CMK (cell line): Measurements from ENCODE around the gene DBNL.

Source experiments
- DNase-seq: peaks from one replicate; pipeline ENCODE4 v3.0.0-alpha.2; 2010; ENCODE audit warnings: low read depth

The DBNL gene

DNA sequence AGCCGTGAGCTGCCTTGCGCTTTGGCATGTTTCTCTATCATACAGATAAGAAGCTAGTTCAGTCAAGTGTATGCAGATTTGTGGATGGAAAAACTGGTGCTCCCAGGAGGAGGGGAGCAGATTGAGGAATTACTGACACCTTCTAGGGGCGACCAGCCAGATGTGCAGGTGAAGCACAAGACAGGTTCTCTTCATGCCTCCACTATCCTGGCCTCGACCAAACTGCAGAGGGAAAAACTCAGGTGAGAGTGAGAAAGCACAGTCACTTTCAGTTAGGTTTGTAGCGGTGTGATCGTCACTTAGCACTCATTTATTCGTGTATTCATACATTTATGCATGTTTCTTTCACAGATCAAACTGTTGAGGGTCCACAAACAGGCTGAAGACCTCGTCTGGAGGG is 600 bp upstream of the DBNL start:
- DNase-seq: no peak

GRCh38 chr7:44045226-44046014 is 918 bp downstream of the DBNL start:
- no peak for DNase-seq

DNA sequence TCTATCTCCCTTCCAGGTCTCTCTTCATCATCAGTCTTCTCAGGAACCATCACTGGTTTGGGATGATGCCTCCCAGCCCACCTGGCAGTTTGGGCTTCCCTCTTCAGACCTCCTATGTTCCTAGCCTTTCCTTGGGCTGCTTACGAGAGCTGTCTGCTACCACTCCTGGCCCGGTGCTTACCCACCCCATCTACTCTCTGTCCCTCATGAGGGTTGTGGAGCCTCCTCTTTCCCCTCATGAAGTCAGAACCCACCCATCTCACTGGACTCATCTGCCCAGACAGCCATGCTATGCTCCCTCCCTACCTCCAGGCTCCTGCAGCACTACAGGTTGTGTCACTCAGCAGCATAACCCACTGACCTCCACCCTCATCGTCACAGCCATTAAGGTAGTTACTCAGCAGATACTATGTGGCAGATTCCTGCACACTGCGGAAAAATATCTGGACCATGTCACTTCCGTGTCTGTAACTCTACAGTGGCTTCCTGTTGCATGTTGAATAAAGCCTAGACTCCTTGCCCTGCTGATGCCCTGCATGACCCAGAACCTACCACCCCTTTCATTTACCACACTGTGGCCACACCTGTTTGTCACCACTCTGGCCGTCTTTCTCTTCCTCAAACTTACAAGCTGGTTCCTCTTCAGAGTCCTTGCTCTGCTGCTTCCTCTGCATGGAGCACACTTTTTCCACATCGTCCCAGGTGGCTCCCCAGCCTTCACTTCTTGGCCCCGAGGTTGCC is 2.0 kb downstream of the DBNL start:
- DNase-seq: no peak

GRCh38 chr7:44048031-44048795 is 3.7 kb downstream of the DBNL start:
- DNase-seq: no peak

DNA sequence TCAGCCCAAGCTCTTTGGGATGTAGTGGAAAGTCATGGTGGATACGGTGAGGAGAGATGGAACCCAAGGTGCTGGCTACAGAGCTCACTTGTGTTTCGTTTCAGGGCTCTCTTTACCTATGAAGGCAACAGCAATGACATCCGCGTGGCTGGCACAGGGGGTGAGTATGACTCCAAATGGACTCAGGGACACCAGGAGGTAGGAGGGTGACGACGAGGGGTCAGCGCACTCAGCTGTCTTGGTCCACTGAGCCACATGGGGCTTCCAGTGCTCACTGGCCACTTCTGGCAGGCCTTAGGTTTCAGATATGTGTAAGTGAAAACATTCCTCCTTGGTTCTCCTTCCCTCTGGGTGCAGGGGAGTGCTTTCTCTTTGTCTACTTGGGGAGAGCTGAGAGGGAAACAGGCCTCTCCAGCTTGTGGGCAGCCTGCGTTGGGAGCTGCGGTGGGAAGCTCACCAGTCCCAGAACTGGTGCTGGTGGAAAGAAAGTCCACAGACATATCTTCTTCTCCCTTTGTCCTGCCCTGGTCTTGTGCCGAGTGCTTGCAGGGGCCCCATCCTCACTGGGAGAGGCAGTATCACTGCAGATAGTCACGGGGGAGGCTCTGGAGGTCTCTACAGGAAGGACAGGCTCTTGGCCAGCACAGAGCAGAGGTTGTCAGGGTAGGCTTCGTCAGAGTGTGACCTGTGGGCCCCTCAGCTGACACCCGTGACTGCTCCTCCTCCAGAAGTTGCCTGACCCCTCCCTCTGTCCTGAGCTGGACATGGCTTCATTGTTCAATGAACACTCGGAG is 5.8 kb downstream of the DBNL start:
- no peak for DNase-seq

GRCh38 chr7:44050915-44051560 is 6.5 kb downstream of the DBNL start:
- no peak for DNase-seq

- no peak for DNase-seq
Observed at GRCh38 chr7:44051611-44052220, 7.2 kb downstream of the DBNL start.

DNA sequence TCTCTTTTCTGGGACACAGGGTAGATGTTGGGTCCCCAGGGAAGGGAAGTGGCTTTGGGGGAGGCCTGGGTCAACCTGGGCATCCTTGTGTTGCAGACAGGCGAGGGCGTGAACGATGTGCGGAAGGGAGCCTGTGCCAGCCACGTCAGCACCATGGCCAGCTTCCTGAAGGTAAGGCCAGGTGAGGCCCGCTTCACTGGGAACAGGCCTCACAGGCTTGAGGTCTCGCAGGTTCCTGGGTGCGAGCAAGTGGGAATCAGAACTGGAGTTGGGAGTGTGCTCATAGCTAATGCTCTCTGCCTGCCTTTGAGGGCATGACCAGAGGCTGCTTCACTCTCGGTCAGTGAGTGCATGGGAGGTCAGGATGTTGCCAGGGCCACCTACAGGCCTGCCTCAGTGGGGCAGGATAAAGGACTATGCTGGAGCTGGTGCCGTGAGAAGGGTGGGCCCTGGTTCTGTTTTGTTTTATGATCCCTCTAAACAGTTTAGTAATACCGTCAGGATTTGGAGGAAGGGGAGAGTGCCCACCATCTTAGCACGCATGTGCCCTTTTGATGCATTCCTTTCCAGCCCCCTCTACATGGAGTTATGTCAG is 8.4 kb downstream of the DBNL start:
- DNase-seq: no peak

DNA sequence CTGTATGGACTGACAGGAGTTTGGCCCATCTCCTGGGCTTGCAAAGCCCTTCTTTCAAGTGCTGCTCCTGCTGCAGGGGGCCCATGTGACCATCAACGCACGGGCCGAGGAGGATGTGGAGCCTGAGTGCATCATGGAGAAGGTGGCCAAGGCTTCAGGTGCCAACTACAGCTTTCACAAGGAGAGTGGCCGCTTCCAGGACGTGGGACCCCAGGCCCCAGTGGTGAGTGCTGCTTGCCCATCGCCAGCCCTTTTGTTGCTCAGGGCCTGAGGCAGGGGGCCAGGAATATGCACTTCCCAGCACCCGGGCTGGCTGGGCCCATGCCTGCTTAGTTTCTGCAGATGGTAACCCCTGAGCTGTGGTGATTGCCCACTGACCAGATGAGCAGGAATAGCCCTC is 12.2 kb downstream of the DBNL start:
- DNase-seq: no peak

DNA sequence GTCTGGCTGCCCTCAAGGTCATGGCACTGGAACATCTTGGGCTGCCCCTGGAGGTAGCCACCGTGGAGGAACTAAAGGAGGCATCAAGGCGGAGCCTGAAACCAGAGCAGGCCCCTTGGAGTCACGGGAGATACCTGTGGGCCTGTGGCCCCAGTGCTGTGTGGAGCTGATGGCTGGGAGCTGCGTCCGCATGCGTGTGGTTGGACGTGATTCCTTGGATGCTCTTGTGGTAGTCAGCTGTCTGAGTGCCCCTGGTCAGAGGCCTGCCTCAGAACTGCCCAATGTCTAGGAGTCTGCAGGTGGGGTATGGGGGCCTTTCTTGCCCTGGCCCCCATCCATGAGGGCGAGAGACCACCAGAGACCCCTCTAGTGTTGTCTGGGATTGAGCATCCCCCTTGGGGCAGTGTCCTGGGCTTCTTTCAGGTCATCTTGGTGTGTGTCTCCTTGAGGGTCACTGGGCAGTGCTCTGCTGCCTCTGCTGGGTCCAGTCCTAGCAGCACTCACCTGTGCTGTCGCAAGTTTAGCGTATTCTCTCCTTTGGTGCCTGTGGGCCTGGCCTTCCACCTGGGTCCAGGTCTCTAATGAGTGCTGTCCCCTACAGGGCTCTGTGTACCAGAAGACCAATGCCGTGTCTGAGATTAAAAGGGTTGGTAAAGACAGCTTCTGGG is 12.8 kb downstream of the DBNL start:
- DNase-seq: no peak

DNA sequence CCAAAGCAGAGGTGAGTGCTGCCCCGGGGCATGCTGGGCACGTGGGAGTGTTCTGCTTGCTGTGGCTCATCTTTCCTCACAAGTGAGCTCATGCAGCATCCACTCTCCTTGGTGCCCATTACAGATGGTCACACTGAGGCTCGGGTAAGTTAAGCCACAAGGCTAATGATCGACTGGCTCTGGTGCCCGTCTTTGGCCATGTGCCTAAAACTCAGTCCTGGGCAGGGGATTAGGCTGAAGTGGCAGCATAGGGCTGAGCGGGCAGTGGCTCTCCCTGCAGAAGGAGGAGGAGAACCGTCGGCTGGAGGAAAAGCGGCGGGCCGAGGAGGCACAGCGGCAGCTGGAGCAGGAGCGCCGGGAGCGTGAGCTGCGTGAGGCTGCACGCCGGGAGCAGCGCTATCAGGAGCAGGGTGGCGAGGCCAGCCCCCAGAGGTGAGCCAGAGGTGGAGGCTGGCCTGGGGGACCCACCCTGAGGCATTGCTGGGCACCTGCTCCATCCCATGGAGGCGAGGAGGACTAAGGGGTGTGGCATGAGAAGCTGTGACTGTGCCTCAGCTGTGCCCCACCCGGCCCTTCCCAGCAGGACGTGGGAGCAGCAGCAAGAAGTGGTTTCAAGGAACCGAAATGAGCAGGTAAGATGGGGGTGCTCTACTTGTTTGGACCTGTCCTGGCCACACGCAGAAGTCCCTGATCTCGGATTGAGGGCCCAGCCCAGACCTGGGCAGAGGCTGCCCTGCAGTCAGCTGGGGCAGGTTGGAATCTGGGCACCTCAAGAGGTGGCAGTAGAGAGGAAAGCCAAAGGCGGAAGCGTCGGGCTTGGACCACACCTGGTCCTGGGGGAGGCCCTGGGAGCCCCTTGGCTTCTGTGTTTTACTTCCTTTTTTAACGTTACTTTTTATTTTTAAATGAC is 13.6 kb downstream of the DBNL start:
- no peak for DNase-seq

DNA sequence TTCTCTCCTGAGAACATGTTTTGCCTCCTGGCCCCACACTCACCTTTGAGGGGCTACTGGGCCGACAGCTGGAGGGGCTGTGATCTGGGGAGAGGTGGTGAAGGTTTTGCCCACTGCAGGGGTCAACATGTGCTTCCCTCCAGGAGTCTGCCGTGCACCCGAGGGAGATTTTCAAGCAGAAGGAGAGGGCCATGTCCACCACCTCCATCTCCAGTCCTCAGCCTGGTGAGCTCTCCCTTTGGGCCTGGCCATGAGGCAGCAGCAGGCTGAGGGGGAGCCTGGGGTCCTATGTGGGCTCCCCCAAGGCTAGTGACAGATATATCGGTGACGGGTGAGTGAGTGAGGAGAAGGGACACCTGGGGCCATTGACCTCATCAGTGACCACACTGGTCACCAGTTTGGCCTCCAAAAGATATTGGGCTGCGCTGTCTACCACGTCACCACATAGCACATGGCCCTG is 14.3 kb downstream of the DBNL start:
- no peak for DNase-seq

DNA sequence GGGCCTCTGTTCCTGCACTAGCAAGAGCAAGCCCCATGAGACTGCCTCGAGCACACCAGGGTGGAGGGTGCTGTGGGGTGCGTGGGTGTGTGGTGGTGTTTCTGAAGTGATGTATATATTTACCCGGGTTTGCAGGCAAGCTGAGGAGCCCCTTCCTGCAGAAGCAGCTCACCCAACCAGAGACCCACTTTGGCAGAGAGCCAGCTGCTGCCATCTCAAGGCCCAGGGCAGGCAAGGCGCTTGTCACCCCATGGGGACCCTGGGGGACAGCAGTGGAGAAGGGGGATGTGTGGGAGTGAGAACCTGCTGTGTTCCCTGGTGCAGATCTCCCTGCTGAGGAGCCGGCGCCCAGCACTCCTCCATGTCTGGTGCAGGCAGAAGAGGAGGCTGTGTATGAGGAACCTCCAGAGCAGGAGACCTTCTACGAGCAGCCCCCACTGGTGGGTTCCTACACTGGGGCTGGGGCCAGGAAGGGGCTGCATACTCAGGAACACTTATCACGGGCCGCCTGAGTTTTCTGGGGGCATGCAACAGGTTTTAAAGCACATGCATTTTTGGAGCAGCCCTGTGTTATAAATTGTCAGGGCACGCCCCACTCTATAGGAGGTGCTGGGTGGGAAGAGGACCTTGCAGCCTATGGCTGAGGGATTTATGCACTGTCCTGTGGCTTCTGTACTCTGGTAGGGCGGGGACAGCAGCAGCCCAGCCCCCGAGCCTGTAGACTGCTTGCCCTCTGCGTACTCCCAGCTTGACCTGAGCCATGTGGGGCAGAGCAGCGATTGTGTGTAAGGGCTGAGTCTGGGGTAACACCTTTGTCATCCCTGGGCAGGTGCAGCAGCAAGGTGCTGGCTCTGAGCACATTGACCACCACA is 15.0 kb downstream of the DBNL start:
- no peak for DNase-seq

DNA sequence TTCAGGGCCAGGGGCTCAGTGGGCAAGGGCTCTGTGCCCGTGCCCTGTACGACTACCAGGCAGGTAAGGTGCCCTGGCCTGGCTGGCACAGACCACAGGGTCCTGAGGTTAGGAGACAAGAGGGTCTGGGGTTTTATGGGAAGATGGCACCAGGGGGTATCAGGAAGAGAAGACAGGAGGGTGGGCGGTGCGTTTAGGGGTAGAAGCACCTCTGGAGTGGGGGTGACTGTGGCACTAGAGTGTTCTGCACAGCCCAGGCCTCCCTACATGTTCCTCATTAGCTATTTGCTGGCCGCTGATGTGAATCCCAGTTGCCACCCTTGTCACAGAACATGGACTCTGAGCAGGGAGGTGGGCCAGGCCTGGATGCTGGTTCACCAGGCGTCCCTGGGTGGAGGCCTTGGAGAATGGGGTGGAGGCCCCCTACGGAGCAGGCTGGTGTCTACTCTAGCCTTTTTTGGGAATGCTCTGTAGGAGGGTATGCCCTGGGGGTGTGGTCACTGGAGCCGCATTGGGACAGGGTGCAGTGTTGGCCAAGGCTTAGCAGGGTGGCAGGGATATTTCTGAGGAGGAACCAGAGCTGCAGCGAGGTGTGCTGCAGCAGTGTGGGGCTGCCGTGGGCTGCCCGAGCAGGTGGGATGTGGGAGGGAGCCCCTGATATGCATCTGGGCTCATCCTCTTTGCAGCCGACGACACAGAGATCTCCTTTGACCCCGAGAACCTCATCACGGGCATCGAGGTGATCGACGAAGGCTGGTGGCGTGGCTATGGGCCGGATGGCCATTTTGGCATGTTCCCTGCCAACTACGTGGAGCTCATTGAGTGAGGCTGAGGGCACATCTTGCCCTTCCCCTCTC is 15.8 kb downstream of the DBNL start:
- no peak for DNase-seq

DNA sequence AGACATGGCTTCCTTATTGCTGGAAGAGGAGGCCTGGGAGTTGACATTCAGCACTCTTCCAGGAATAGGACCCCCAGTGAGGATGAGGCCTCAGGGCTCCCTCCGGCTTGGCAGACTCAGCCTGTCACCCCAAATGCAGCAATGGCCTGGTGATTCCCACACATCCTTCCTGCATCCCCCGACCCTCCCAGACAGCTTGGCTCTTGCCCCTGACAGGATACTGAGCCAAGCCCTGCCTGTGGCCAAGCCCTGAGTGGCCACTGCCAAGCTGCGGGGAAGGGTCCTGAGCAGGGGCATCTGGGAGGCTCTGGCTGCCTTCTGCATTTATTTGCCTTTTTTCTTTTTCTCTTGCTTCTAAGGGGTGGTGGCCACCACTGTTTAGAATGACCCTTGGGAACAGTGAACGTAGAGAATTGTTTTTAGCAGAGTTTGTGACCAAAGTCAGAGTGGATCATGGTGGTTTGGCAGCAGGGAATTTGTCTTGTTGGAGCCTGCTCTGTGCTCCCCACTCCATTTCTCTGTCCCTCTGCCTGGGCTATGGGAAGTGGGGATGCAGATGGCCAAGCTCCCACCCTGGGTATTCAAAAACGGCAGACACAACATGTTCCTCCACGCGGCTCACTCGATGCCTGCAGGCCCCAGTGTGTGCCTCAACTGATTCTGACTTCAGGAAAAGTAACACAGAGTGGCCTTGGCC is 16.6 kb downstream of the DBNL start:
- no peak for DNase-seq

DNA sequence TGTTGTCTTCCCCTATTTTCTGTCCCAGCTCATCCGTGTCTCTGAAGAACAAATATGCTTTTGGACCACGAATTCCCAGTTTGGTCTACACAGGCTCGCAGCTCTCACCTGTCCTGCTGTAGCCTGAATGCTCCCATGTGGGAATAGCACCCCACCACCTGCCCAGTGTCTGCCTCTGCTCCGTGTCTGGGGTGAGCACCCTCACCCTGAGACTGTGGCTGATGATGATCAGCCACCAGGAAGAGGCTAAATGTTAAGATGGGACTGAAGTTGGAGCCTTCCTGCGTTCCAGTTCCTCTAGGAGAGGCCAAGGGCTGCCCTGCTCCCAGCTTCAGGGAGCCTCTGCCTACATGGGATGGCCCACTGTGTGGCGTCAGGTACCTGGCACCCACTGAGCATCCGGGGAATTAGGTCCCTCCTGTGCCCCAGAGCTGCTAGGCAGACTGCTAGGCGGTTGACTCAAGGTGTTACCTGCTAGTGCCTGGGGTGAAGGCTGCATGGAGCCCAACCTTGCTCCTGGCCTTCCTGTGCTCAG is 17.2 kb downstream of the DBNL start:
- no peak for DNase-seq
